ENCODE results near the gene MOB1A. TPM values are rescaled to one million over a fixed set of nuclear protein-coding genes. Genes with fewer than 3 reads are reported as not detected.

Gene MOB1A
- total RNA-seq, 2 experiments from 2014 or later = 110 to 144 TPM

- no peak overlapping the region for H3K27ac ChIP-seq (ENCODE audit: low read depth, low read length, poor library complexity, severe bottlenecking)
- CTCF ChIA-PET (ENCODE audit: unreplicated experiment) = interaction anchor here (0.6 kb wide), 1 partner anchor 288 kb away, joined by 3 read pairs; no protein-coding TSS in a partner anchor
- no peaks in the 10 kb centered on the region for H3K9me2 ChIP-seq (ENCODE audit: insufficient read depth, low read length)
- BruUV-seq (replicated peaks) = no TSS peak
- H3K79me2 ChIP-seq (ENCODE audit: insufficient read depth, low read depth, low read length) = no peaks in the 10 kb centered on the region
- no peak overlapping the region for H3K4me2 ChIP-seq (ENCODE audit: low read length)
- peaks cover 3% of the 10 kb centered on the region; the same call in 1 of the 2 replicates for H3K36me3 ChIP-seq (ENCODE audit: insufficient read depth, low read length)
- no peak overlapping the region for H3K4me3 ChIP-seq (ENCODE audit: low read depth, low read length, poor library complexity, severe bottlenecking)
- DNase-seq (ENCODE audit: low spot score) = no peak
- H4K20me1 ChIP-seq (ENCODE audit: insufficient read depth, low read length) = no peaks in the 10 kb centered on the region
- no peaks in the 10 kb centered on the region for H3K9me3 ChIP-seq (ENCODE audit: low read length)
- POLR2A ChIA-PET = interaction anchor here (0.7 to 1.0 kb wide), 2 partner anchors 219 to 271 kb away, joined by 3 to 4 read pairs; no protein-coding TSS in a partner anchor
- H3K4me1 ChIP-seq (ENCODE audit: insufficient read depth, low read length, poor library complexity, severe bottlenecking) = no peaks in the 10 kb centered on the region
- no peak for TF ChIP-seq EZH2phosphoT487 (IDR thresholded peaks at IDR 0.05; ENCODE audit: borderline replicate concordance, low read depth, low read length)
- TF ChIP-seq CTCF (conservative IDR thresholded peaks at IDR 0.05; ENCODE audit: low read length) = no peak
- intact Hi-C loops (cut with micrococcal nuclease; ENCODE audit: unreplicated experiment) = no loop called here
- H2AFZ ChIP-seq (ENCODE audit: low read length) = no peak overlapping the region
Observed at GRCh38 chr2:74109551-74109950, 69.1 kb downstream of the MOB1A start.

GRCh38 chr2:74107071-74107470 is 71.6 kb downstream of the MOB1A start:
- CTCF ChIA-PET (ENCODE audit: unreplicated experiment) = no interaction called here
- H3K79me2 ChIP-seq (ENCODE audit: insufficient read depth, low read depth, low read length) = no peaks in the 10 kb centered on the region
- intact Hi-C loops (cut with micrococcal nuclease; ENCODE audit: unreplicated experiment) = no loop called here
- TF ChIP-seq CTCF (conservative IDR thresholded peaks at IDR 0.05; ENCODE audit: low read length) = no peak
- no peak for TF ChIP-seq EZH2phosphoT487 (IDR thresholded peaks at IDR 0.05; ENCODE audit: borderline replicate concordance, low read depth, low read length)
- no peak for DNase-seq (ENCODE audit: low spot score)
- no peak overlapping the region for H2AFZ ChIP-seq (ENCODE audit: low read length)
- BruUV-seq (replicated peaks) = no TSS peak
- H3K36me3 ChIP-seq (ENCODE audit: insufficient read depth, low read length) = peaks cover 16% of the 10 kb centered on the region; the same call in 1 of the 2 replicates
- H4K20me1 ChIP-seq (ENCODE audit: insufficient read depth, low read length) = no peaks in the 10 kb centered on the region
- H3K4me1 ChIP-seq (ENCODE audit: insufficient read depth, low read length, poor library complexity, severe bottlenecking) = no peaks in the 10 kb centered on the region
- H3K27ac ChIP-seq (ENCODE audit: low read depth, low read length, poor library complexity, severe bottlenecking) = no peak overlapping the region
- H3K9me3 ChIP-seq (ENCODE audit: low read length) = no peaks in the 10 kb centered on the region
- no peak overlapping the region for H3K4me3 ChIP-seq (ENCODE audit: low read depth, low read length, poor library complexity, severe bottlenecking)
- H3K9me2 ChIP-seq (ENCODE audit: insufficient read depth, low read length) = no peaks in the 10 kb centered on the region
- POLR2A ChIA-PET = interaction anchor here (0.6 kb wide), 1 partner anchor 182 kb away, joined by 6 read pairs; no protein-coding TSS in a partner anchor
- no peak overlapping the region for H3K4me2 ChIP-seq (ENCODE audit: low read length)

- DNase-seq (ENCODE audit: low spot score) = no peak
- TF ChIP-seq EZH2phosphoT487 (IDR thresholded peaks at IDR 0.05; ENCODE audit: borderline replicate concordance, low read depth, low read length) (no peak), CTCF (conservative IDR thresholded peaks at IDR 0.05; ENCODE audit: low read length) (no peak)
- Histone ChIP-seq H3K36me3 (ENCODE audit: insufficient read depth, low read length) (peaks cover 29% of the 10 kb centered on the region), H3K9me2 (ENCODE audit: insufficient read depth, low read length) (no peaks in the 10 kb centered on the region), H4K20me1 (ENCODE audit: insufficient read depth, low read length) (no peaks in the 10 kb centered on the region), H3K9me3 (ENCODE audit: low read length) (no peaks in the 10 kb centered on the region), H3K4me1 (ENCODE audit: insufficient read depth, low read length, poor library complexity, severe bottlenecking) (no peaks in the 10 kb centered on the region), H3K27ac (ENCODE audit: low read depth, low read length, poor library complexity, severe bottlenecking) (no peak overlapping the region), H3K4me3 (ENCODE audit: low read depth, low read length, poor library complexity, severe bottlenecking) (no peak overlapping the region), H3K79me2 (ENCODE audit: insufficient read depth, low read depth, low read length) (no peaks in the 10 kb centered on the region), H3K4me2 (ENCODE audit: low read length) (no peak overlapping the region), H2AFZ (ENCODE audit: low read length) (no peak overlapping the region)
- POLR2A ChIA-PET = interaction anchor here (0.9 kb wide), 1 partner anchor 27 kb away, joined by 3 read pairs; no protein-coding TSS in a partner anchor
- BruUV-seq (replicated peaks) = no TSS peak
- intact Hi-C loops (cut with micrococcal nuclease; ENCODE audit: unreplicated experiment) = no loop called here
- CTCF ChIA-PET (ENCODE audit: unreplicated experiment) = no interaction called here
Observed at GRCh38 chr2:74105413-74105812, 73.3 kb downstream of the MOB1A start.

All from OCI-LY7 (cell line).